Endothelial cell of umbilical vein (primary cell): ENCODE data around the gene TMEM26. TPM values are rescaled to one million over a fixed set of nuclear protein-coding genes. Genes with fewer than 3 reads are reported as not detected.

ENCODE experiments used
- BruUV-seq: library from RNA; stranded (reverse); fragments of 400-500 nt; replicated peaks from 2 replicates; lab custom pipeline; 2021; lab: Mats Ljungman, UMichigan
- CTCF ChIA-PET: fragments of 300-600, 350-600 bp; sonication (Branson Sonifier 250); formaldehyde crosslinking; loops from one replicate; lab custom pipeline; 2021; ENCODE audit warnings: antibody characterized with exemption, inconsistent platforms; lab: Charles Lee
- POLR2A ChIA-PET: fragments of 300-600, 350-600 bp; sonication (Branson Sonifier 250); formaldehyde crosslinking; loops from one replicate; lab custom pipeline; 2021; ENCODE audit warnings: antibody characterized with exemption, inconsistent platforms; lab: Charles Lee
- DNase-seq: peaks from one replicate; pipeline ENCODE4 v3.0.0-alpha.2; 2011; ENCODE audit warnings: low read depth, low spot score
- FAIRE-seq: peaks from 2 replicates; lab custom pipeline; 2011; peaks lifted over from hg19 to GRCh38; lab: Jason Lieb, UNC
- H2AFZ ChIP-seq: 2 replicates; pipeline ENCODE4 v1.6.0; 2012; ENCODE audit warnings: low read depth, low read length, control low read depth, inconsistent platforms
- H3K27ac ChIP-seq: 2 replicates; pipeline ENCODE4 v1.5.1; 2011; ENCODE audit warnings: low read depth, mild to moderate bottlenecking, control low read depth, low read length, moderate library complexity; ENCODE audit not compliant: insufficient read depth
- H3K27me3 ChIP-seq, 2 experiments: 2 replicates each; pipeline versions ENCODE4 v1.6.0 to v1.6.1; 2011; ENCODE audit warnings: low read length in 2 of 2, mixed read lengths in 1 of 2; ENCODE audit not compliant: control insufficient read depth in 2 of 2, insufficient read depth in 2 of 2
- H3K36me3 ChIP-seq, 2 experiments: 2 replicates in 1 of 2; 3 replicates in 1 of 2; pipeline ENCODE4 v1.5.1; 2011; ENCODE audit warnings: low read length in 2 of 2, mild to moderate bottlenecking in 1 of 2, moderate library complexity in 1 of 2; ENCODE audit not compliant: control insufficient read depth in 2 of 2, insufficient read depth in 2 of 2; ENCODE audit errors: extremely low read depth in 1 of 2
- H3K4me1 ChIP-seq: 3 replicates; pipeline ENCODE4 v1.5.1; 2011; ENCODE audit warnings: mild to moderate bottlenecking, low read length; ENCODE audit not compliant: control insufficient read depth, insufficient read depth; ENCODE audit errors: extremely low read depth
- H3K4me2 ChIP-seq: 2 replicates; pipeline ENCODE4 v1.6.1; 2011; ENCODE audit warnings: low read length, control low read depth, mixed read lengths; ENCODE audit not compliant: insufficient read depth
- H3K4me3 ChIP-seq, 3 experiments: fragments of 200-600 bp in 1 of 3; sonication (generic), shearing (Covaris generic) in 1 of 3; replicated peaks in 1 of 3; 2 replicates each; pipeline ENCODE4 v1.5.1; 2011 to 2016; ENCODE audit warnings: control low read depth in 3 of 3, low read length in 3 of 3, mild to moderate bottlenecking in 2 of 3, inconsistent platforms in 1 of 3, low read depth in 1 of 3, moderate library complexity in 1 of 3; ENCODE audit not compliant: insufficient read depth in 1 of 3
- H3K79me2 ChIP-seq: 2 replicates; pipeline ENCODE4 v1.6.0; 2012; ENCODE audit warnings: low read length, inconsistent platforms; ENCODE audit not compliant: control insufficient read depth, insufficient read depth
- H3K9ac ChIP-seq: replicated peaks from 2 replicates; pipeline ENCODE3; 2011; ENCODE audit warnings: low read length, control low read depth; ENCODE audit not compliant: insufficient read depth; ENCODE audit errors: extremely low read depth
- H3K9me1 ChIP-seq: replicated peaks from 3 replicates; pipeline ENCODE4 v1.6.0; 2011; ENCODE audit warnings: mild to moderate bottlenecking, low read length; ENCODE audit not compliant: control insufficient read depth, insufficient read depth; ENCODE audit errors: extremely low read depth
- H3K9me3 ChIP-seq: replicated peaks from 2 replicates; pipeline ENCODE4 v1.5.1; 2012; ENCODE audit warnings: low read length, inconsistent platforms; ENCODE audit not compliant: control insufficient read depth, insufficient read depth
- H4K20me1 ChIP-seq: replicated peaks from 2 replicates; pipeline ENCODE3; 2011; ENCODE audit warnings: mild to moderate bottlenecking, low read length; ENCODE audit not compliant: control insufficient read depth, insufficient read depth; ENCODE audit errors: extremely low read depth
- EZH2 ChIP-seq: IDR thresholded peaks from 2 replicates; pipeline ENCODE4 v1.6.1; 2012; ENCODE audit warnings: borderline replicate concordance, low read depth, mild to moderate bottlenecking, moderate library complexity, low read length, inconsistent platforms; ENCODE audit not compliant: severe bottlenecking
- FOS ChIP-seq: IDR thresholded peaks from 2 replicates; pipeline ENCODE4 v1.6.1; 2011; ENCODE audit warnings: mild to moderate bottlenecking, low read length, moderate library complexity, borderline replicate concordance; ENCODE audit not compliant: insufficient read depth
- GATA2 ChIP-seq: IDR thresholded peaks from 2 replicates; pipeline ENCODE4 v1.7.0; 2011; ENCODE audit warnings: low read depth, mild to moderate bottlenecking, moderate library complexity, mixed read lengths, low read length; ENCODE audit not compliant: insufficient read length, insufficient read depth
- POLR2A ChIP-seq: IDR thresholded peaks from 2 replicates; pipeline ENCODE4 v1.6.1; 2012; ENCODE audit warnings: low read depth, mild to moderate bottlenecking, control low read depth, low read length
- dilution Hi-C: fragments of 300-500 bp; cut with MboI; formaldehyde crosslinking; loops from one replicate; pipeline ENCODE4 v1.15.0; 2019; ENCODE audit warnings: low sequenced_read_pairs; ENCODE audit not compliant: extremely low pct_ligation_motif_present
- intact Hi-C: fragments of 100-400 bp; cut with micrococcal nuclease; formaldehyde crosslinking; loops from one replicate; pipeline ENCODE4 v1.10.0; 2022
- polyA plus RNA-seq, 4 experiments: library from polyadenylated mRNA; depleted of rRNA in 3 of 4; stranded (reverse) in 3 of 4; unstranded in 1 of 4; fragments of >200 nt; gene quantifications; 2 replicates each; pipeline versions ENCODE4 v1.2.1 to v1.2.3, GENCODE V29; 2011 to 2012; ENCODE audit warnings: missing spikeins in 1 of 4
- total RNA-seq: library from RNA; stranded (reverse); gene quantifications from 2 replicates; pipeline ENCODE4 v1.2.3, GENCODE V29; 2021
- TF ChIP-seq, protein P1 (sequence below): IDR thresholded peaks from 2 replicates; pipeline ENCODE4 v1.6.1; 2011; ENCODE audit not compliant: insufficient read depth, insufficient read length
- TF ChIP-seq, protein P2 (sequence below), 2 donors: IDR thresholded peaks; 1 replicate in 1 of 2; 2 replicates in 1 of 2; pipeline ENCODE4 v1.5.1; 2011; ENCODE audit warnings: low read length in 2 of 2, mild to moderate bottlenecking in 2 of 2, moderate library complexity in 2 of 2, control low read depth in 1 of 2, inconsistent platforms in 1 of 2, low read depth in 1 of 2; ENCODE audit not compliant: insufficient read depth in 1 of 2; ENCODE audit errors: extremely low read depth in 1 of 2

The TMEM26 gene
- total and polyA plus RNA-seq, 2 donors (not counting 3 experiments of a cell fraction or from before 2014, with no cell fraction given) = 0.07 to 0.27 TPM

DNA sequence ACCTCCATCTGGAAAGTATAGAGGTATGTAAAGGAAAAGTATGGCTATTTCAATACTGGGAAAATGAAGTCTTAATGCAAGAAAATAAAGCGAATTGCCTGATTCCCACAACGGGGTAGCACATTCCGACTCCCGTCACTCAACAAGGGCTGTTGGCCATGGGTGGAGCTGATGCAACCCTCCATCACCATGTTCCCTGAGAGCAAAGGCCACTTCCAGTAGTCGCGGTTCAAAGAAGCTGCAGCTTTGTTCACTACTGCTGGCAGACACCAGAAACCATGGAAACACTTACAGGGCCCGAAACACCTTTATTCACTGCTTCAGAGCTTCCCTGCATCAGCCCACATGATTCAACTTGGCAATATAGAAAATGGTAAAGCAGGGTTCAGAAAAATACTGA is 44.0 kb downstream of the TMEM26 start:
- H3K9ac ChIP-seq = no peak overlapping the region
- H3K9me3 ChIP-seq = no peaks in the 10 kb centered on the region
- intact Hi-C loops (loop anchor here (10.0 kb wide), 1 partner anchor 116 kb away; no protein-coding TSS in a partner anchor), dilution Hi-C loops (no loop called here)
- no peak overlapping the region for H3K4me2 ChIP-seq
- H3K27ac ChIP-seq = no peak overlapping the region
- DNase-seq (no peak), FAIRE-seq (no peak)
- H3K4me1 ChIP-seq = no peaks in the 10 kb centered on the region
- H2AFZ ChIP-seq = no peak overlapping the region
- BruUV-seq = no TSS peak
- no peaks in the 10 kb centered on the region for H3K79me2 ChIP-seq
- no peaks in the 10 kb centered on the region for H3K36me3 ChIP-seq
- ChIA-PET CTCF (no interaction called here), POLR2A (no interaction called here)
- no peaks in the 10 kb centered on the region for H3K27me3 ChIP-seq
- H3K9me1 ChIP-seq = no peaks in the 10 kb centered on the region
- H3K4me3 ChIP-seq = no peak overlapping the region
- H4K20me1 ChIP-seq = no peaks in the 10 kb centered on the region
- TF ChIP-seq POLR2A (no peak), EZH2 (no peak), GATA2 (no peak), FOS (no peak)
- TF ChIP-seq, protein P1, sequence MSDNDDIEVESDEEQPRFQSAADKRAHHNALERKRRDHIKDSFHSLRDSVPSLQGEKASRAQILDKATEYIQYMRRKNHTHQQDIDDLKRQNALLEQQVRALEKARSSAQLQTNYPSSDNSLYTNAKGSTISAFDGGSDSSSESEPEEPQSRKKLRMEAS = no peak
- TF ChIP-seq, protein P2, sequence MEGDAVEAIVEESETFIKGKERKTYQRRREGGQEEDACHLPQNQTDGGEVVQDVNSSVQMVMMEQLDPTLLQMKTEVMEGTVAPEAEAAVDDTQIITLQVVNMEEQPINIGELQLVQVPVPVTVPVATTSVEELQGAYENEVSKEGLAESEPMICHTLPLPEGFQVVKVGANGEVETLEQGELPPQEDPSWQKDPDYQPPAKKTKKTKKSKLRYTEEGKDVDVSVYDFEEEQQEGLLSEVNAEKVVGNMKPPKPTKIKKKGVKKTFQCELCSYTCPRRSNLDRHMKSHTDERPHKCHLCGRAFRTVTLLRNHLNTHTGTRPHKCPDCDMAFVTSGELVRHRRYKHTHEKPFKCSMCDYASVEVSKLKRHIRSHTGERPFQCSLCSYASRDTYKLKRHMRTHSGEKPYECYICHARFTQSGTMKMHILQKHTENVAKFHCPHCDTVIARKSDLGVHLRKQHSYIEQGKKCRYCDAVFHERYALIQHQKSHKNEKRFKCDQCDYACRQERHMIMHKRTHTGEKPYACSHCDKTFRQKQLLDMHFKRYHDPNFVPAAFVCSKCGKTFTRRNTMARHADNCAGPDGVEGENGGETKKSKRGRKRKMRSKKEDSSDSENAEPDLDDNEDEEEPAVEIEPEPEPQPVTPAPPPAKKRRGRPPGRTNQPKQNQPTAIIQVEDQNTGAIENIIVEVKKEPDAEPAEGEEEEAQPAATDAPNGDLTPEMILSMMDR (IDR thresholded peaks at IDR 0.05; ENCODE audit: extremely low read depth in 1 of 2, insufficient read depth in 1 of 2, low read depth in 1 of 2, low read length in 2 of 2) = no peak
